ENCODE measurements around the gene DIP2A. TPM values are rescaled to one million over a fixed set of nuclear protein-coding genes. Genes with fewer than 3 reads are reported as not detected.

Gene DIP2A
- total and polyA plus RNA-seq, 2 experiments from 2014 or later, result 19.8 to 24.6 TPM

GRCh38 chr21:46452710-46453109 lies 6.0 kb upstream of the DIP2A start:
- Histone ChIP-seq H3K4me1 (ENCODE audit: insufficient read depth) (peaks cover 7% of the 10 kb centered on the region), H3K27me3 (no peaks in the 10 kb centered on the region), H3K36me3 (replicated peaks; ENCODE audit: insufficient read depth, low read depth) (no peaks in the 10 kb centered on the region)

GRCh38 chr21:46454142-46454541 lies 4.5 kb upstream of the DIP2A start:
- H3K36me3 ChIP-seq (replicated peaks; ENCODE audit: insufficient read depth, low read depth), result no peaks in the 10 kb centered on the region
- TF ChIP-seq, protein P1, sequence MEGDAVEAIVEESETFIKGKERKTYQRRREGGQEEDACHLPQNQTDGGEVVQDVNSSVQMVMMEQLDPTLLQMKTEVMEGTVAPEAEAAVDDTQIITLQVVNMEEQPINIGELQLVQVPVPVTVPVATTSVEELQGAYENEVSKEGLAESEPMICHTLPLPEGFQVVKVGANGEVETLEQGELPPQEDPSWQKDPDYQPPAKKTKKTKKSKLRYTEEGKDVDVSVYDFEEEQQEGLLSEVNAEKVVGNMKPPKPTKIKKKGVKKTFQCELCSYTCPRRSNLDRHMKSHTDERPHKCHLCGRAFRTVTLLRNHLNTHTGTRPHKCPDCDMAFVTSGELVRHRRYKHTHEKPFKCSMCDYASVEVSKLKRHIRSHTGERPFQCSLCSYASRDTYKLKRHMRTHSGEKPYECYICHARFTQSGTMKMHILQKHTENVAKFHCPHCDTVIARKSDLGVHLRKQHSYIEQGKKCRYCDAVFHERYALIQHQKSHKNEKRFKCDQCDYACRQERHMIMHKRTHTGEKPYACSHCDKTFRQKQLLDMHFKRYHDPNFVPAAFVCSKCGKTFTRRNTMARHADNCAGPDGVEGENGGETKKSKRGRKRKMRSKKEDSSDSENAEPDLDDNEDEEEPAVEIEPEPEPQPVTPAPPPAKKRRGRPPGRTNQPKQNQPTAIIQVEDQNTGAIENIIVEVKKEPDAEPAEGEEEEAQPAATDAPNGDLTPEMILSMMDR (IDR thresholded peaks at IDR 0.05; ENCODE audit: poor library complexity), result no peak
- TF ChIP-seq EZH2 (IDR thresholded peaks at IDR 0.05; ENCODE audit: borderline replicate concordance), result no peak
- no peak for TF ChIP-seq EZH2phosphoT487 (IDR thresholded peaks at IDR 0.05; ENCODE audit: low read depth, severe bottlenecking, unreplicated experiment)
- peaks cover 55% of the 10 kb centered on the region for H3K79me2 ChIP-seq
- H3K4me3 ChIP-seq, result no peak overlapping the region
- no peak overlapping the region for H3K27ac ChIP-seq
- peaks cover under 1% of the 10 kb centered on the region for H3K9me3 ChIP-seq (ENCODE audit: low read depth)
- WGBS (ENCODE audit: low lambda C conversion rate, missing lambda C conversion rate), result 58% methylated on average over 3 of the region's 3 CpGs
- DNase-seq (ENCODE audit: low spot score), result no peak
- no peaks in the 10 kb centered on the region for H3K9me2 ChIP-seq (replicated peaks; ENCODE audit: insufficient read depth)
- H3K4me1 ChIP-seq (ENCODE audit: insufficient read depth), result peaks cover 9% of the 10 kb centered on the region
- H3K27me3 ChIP-seq, result no peaks in the 10 kb centered on the region
- H4K20me1 ChIP-seq (ENCODE audit: insufficient read depth, poor library complexity, severe bottlenecking), result no peaks in the 10 kb centered on the region
- H3K4me2 ChIP-seq, result no peak overlapping the region
- no peak overlapping the region for H2AFZ ChIP-seq

More at GRCh38 chr21:46452710-46453109, 6.0 kb upstream of the DIP2A start:
- no peak for DNase-seq (ENCODE audit: low spot score)
- peaks cover 50% of the 10 kb centered on the region for H3K79me2 ChIP-seq
- no peak overlapping the region for H2AFZ ChIP-seq
- TF ChIP-seq EZH2phosphoT487 (IDR thresholded peaks at IDR 0.05; ENCODE audit: low read depth, severe bottlenecking, unreplicated experiment), result no peak
- TF ChIP-seq, protein P1 (IDR thresholded peaks at IDR 0.05; ENCODE audit: poor library complexity), result no peak
- TF ChIP-seq EZH2 (IDR thresholded peaks at IDR 0.05; ENCODE audit: borderline replicate concordance), result no peak
- H4K20me1 ChIP-seq (ENCODE audit: insufficient read depth, poor library complexity, severe bottlenecking), result no peaks in the 10 kb centered on the region
- no peak overlapping the region for H3K4me3 ChIP-seq
- peaks cover 4% of the 10 kb centered on the region for H3K9me3 ChIP-seq (ENCODE audit: low read depth)
- peak overlapping the region; percentile 6 for H3K27ac ChIP-seq
- no peak overlapping the region for H3K4me2 ChIP-seq
- no peaks in the 10 kb centered on the region for H3K9me2 ChIP-seq (replicated peaks; ENCODE audit: insufficient read depth)
- WGBS (ENCODE audit: low lambda C conversion rate, missing lambda C conversion rate), result 75% methylated on average over 5 of the region's 5 CpGs

DNA sequence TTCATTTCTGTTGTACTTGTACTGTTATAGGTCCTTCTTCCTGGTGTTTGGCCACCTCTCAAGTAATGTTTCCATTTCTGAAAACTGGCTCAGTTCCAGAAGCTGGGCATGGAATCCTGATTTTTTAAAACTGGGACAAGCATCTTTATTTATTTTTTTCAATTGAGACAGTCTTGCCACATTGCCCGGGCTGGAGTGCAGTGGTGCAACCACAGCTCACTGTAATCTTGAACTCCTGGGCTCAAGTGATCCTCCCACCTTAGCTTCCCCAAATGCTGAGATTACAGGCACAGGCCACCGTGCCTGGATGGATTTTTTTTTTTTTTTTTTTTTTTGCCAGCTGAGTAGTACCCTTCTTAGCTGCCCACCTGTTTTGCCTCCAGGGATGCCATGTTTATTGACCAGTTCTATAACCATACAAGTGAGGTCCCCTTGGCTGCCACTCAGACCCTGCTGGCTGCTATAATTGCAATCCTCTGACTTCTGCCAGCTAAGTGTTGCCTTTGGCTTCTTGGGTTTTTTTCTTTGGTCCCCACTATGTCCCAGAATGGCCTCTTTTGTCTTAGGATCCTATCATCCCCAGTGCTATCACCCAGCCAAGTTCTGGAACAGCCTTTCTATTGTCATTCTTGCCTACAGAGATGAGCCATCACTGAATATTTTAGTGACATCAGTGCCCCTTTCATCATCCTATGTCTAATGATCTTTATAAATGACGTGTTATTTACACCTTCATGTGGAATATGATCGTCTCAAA lies 3.9 kb upstream of the DIP2A start:
- Histone ChIP-seq H3K36me3 (replicated peaks; ENCODE audit: insufficient read depth, low read depth) (no peaks in the 10 kb centered on the region), H3K27ac (no peak overlapping the region), H3K9me2 (replicated peaks; ENCODE audit: insufficient read depth) (no peaks in the 10 kb centered on the region), H3K79me2 (peaks cover 56% of the 10 kb centered on the region), H4K20me1 (ENCODE audit: insufficient read depth, poor library complexity, severe bottlenecking) (no peaks in the 10 kb centered on the region), H2AFZ (no peak overlapping the region), H3K4me2 (no peak overlapping the region), H3K4me3 (no peak overlapping the region), H3K27me3 (no peaks in the 10 kb centered on the region), H3K4me1 (ENCODE audit: insufficient read depth) (peaks cover 9% of the 10 kb centered on the region), H3K9me3 (ENCODE audit: low read depth) (no peaks in the 10 kb centered on the region)
- TF ChIP-seq, protein P1 (IDR thresholded peaks at IDR 0.05; ENCODE audit: poor library complexity), result no peak
- no peak for TF ChIP-seq EZH2phosphoT487 (IDR thresholded peaks at IDR 0.05; ENCODE audit: low read depth, severe bottlenecking, unreplicated experiment)
- no peak for TF ChIP-seq EZH2 (IDR thresholded peaks at IDR 0.05; ENCODE audit: borderline replicate concordance)
- DNase-seq (ENCODE audit: low spot score), result no peak
- WGBS (ENCODE audit: low lambda C conversion rate, missing lambda C conversion rate), result 98% methylated on average over 4 of the region's 4 CpGs

Data from hepatocyte (in vitro differentiated cells).